Activated CD8-positive, alpha-beta T cell treated with anti-CD3 and anti-CD28 coated beads for 36 hours (primary cell): ENCODE data around the gene KRT12. TPM values are rescaled to one million over a fixed set of nuclear protein-coding genes. Genes with fewer than 3 reads are reported as not detected.

ENCODE experiments used
- ATAC-seq: fragments of 200-7000 bp; cut with Tn5 transposase; one replicate; pipeline ENCODE4 v1.10.0; 2021; ENCODE audit warnings: mild to moderate bottlenecking, moderate library complexity
- CTCF ChIA-PET: fragments of 350-600 bp; sonication (Branson Sonifier 250); formaldehyde crosslinking; loops from one replicate; lab custom pipeline; 2021; ENCODE audit warnings: antibody characterized with exemption; lab: Charles Lee
- POLR2A ChIA-PET: fragments of 350-600 bp; sonication (Branson Sonifier 250); formaldehyde crosslinking; loops from one replicate; lab custom pipeline; 2021; ENCODE audit warnings: antibody characterized with exemption; lab: Charles Lee
- DNase-seq: peaks from one replicate; pipeline ENCODE4 v3.0.0-alpha.2; 2020
- H3K27ac Mint-ChIP-seq: one replicate; pipeline ENCODE4 v1.8.0; 2021; ENCODE audit warnings: mild to moderate bottlenecking, mixed read lengths
- H3K27me3 Mint-ChIP-seq: one replicate; pipeline ENCODE4 v1.8.0; 2021; ENCODE audit warnings: mixed read lengths
- H3K36me3 Mint-ChIP-seq: one replicate; pipeline ENCODE4 v1.8.0; 2021; ENCODE audit warnings: low read depth, mixed read lengths
- H3K4me1 Mint-ChIP-seq: one replicate; pipeline ENCODE4 v1.8.0; 2021; ENCODE audit warnings: low read depth, mixed read lengths
- H3K4me3 Mint-ChIP-seq: one replicate; pipeline ENCODE4 v1.8.0; 2021; ENCODE audit warnings: mild to moderate bottlenecking, moderate library complexity, mixed read lengths
- H3K9me3 Mint-ChIP-seq: one replicate; pipeline ENCODE4 v1.8.0; 2021; ENCODE audit warnings: mixed read lengths
- CTCF ChIP-seq: fragments of 200-600 bp; IDR thresholded peaks from one replicate; pipeline ENCODE4 v1.8.0; 2022; ENCODE audit warnings: antibody characterized with exemption, mild to moderate bottlenecking
- intact Hi-C: fragments of 100-400 bp; cut with micrococcal nuclease; formaldehyde crosslinking; loops from one replicate; pipeline ENCODE4 v1.10.0; 2022
- total RNA-seq, 2 experiments: library from RNA; stranded (reverse); gene quantifications; one replicate each; pipeline ENCODE4 v1.2.3, GENCODE V29; 2021

The KRT12 gene
- not detected for total RNA-seq

GRCh38 chr17:40866838-40867237 is at the start of gene KRT12:
KRT12 (minus strand) TSS chr17:40867223; CDS start chr17:40867186, 37 bp downstream.
- TF ChIP-seq CTCF, result no peak
- Mint-ChIP-seq H3K9me3 (no peaks in the 10 kb centered on the region), H3K27ac (no peak within 1 kb of the TSS), H3K27me3 (peaks cover 24% of the 10 kb centered on the region), H3K4me1 (no peaks in the 10 kb centered on the region), H3K36me3 (no peaks in the 10 kb centered on the region), H3K4me3 (no peak within 1 kb of the TSS)
- no peak for ATAC-seq
- ChIA-PET CTCF (interaction anchor here (0.9 to 1.4 kb wide), 5 partner anchors 10 to 799 kb away, joined by 3 to 5 read pairs (median 3); no protein-coding TSS in a partner anchor), POLR2A (interaction anchor here (0.7 kb wide), 1 partner anchor 47 kb away, joined by 3 read pairs; no protein-coding TSS in a partner anchor)
- DNase-seq, result no peak
- intact Hi-C loops, result no loop called here

- H3K27me3 Mint-ChIP-seq, result no peaks in the 10 kb centered on the region
- DNase-seq, result no peak
- ChIA-PET CTCF (interaction anchor here (1.3 to 1.8 kb wide), 5 partner anchors 8 to 750 kb away, joined by 3 to 7 read pairs (median 5); no protein-coding TSS in a partner anchor), POLR2A (interaction anchor here (0.7 kb wide), 1 partner anchor 84 kb away, joined by 5 read pairs; no protein-coding TSS in a partner anchor)
- peaks cover 3% of the 10 kb centered on the region for H3K4me1 Mint-ChIP-seq
- no peaks in the 10 kb centered on the region for H3K36me3 Mint-ChIP-seq
- intact Hi-C loops, result no loop called here
- no peak for ATAC-seq
- TF ChIP-seq CTCF, result no peak
- no peaks in the 10 kb centered on the region for H3K9me3 Mint-ChIP-seq
- no peak overlapping the region for H3K4me3 Mint-ChIP-seq
- no peak overlapping the region for H3K27ac Mint-ChIP-seq
Observed at GRCh38 chr17:40916366-40916765, 49.3 kb upstream of the KRT12 start.

- CTCF ChIA-PET, result interaction anchor here (1.3 to 1.8 kb wide), 5 partner anchors 9 to 750 kb away, joined by 3 to 7 read pairs (median 5); no protein-coding TSS in a partner anchor
- ATAC-seq (no peak), DNase-seq (no peak)
- intact Hi-C loops, result no loop called here
- Mint-ChIP-seq H3K36me3 (no peaks in the 10 kb centered on the region), H3K4me1 (no peaks in the 10 kb centered on the region), H3K27me3 (no peaks in the 10 kb centered on the region), H3K9me3 (no peaks in the 10 kb centered on the region), H3K4me3 (no peak overlapping the region), H3K27ac (no peak overlapping the region)
- POLR2A ChIA-PET, result no interaction called here
- no peak for TF ChIP-seq CTCF
Observed at GRCh38 chr17:40915721-40916256, 48.8 kb upstream of the KRT12 start.

- Mint-ChIP-seq H3K4me1 (no peaks in the 10 kb centered on the region), H3K27me3 (no peaks in the 10 kb centered on the region), H3K36me3 (no peaks in the 10 kb centered on the region), H3K4me3 (no peak overlapping the region), H3K27ac (no peak overlapping the region), H3K9me3 (no peaks in the 10 kb centered on the region)
- ATAC-seq (peak; percentile 55), DNase-seq (no peak)
- POLR2A ChIA-PET, result no interaction called here
- no peak for TF ChIP-seq CTCF
- intact Hi-C loops, result no loop called here
- CTCF ChIA-PET, result interaction anchor here (1.1 to 1.6 kb wide), 4 partner anchors 9 to 751 kb away, joined by 3 to 5 read pairs (median 4); no protein-coding TSS in a partner anchor
Observed at GRCh38 chr17:40915199-40915661, 48.2 kb upstream of the KRT12 start.
